GM11168 (cell line): ENCODE data around the gene KRTAP25-1.

ENCODE experiments used
- in situ Hi-C: fragments of 300-500 bp; cut with MboI; formaldehyde crosslinking; loops from one replicate; pipeline ENCODE4 v1.12.0; 2022; ENCODE audit warnings: low sequenced_read_pairs; ENCODE audit not compliant: unreplicated experiment

KRTAP25-1 gene

GRCh38 chr21:30289215-30289614 is at the start of gene KRTAP25-1:
TSS of gene KRTAP25-1 (minus strand) at chr21:30289514. CDS start at chr21:30289490, 24 bp downstream.
- in situ Hi-C loops = no loop called here

GRCh38 chr21:30338717-30339116 is 49.4 kb upstream of the KRTAP25-1 start:
- in situ Hi-C loops = no loop called here

GRCh38 chr21:30337772-30338171 is 48.5 kb upstream of the KRTAP25-1 start:
- in situ Hi-C loops = no loop called here

- in situ Hi-C loops = no loop called here
Measured at GRCh38 chr21:30337276-30337744, 48.0 kb upstream of the KRTAP25-1 start, which contains the start of gene KRTAP27-1. TSS of gene KRTAP27-1 (minus strand) at chr21:30337694. CDS start at chr21:30337668, 26 bp downstream.

GRCh38 chr21:30336596-30336995 is 47.3 kb upstream of the KRTAP25-1 start:
- in situ Hi-C loops = no loop called here

- in situ Hi-C loops = no loop called here
Measured at GRCh38 chr21:30333736-30334135, 44.4 kb upstream of the KRTAP25-1 start.

GRCh38 chr21:30332681-30333080 is 43.4 kb upstream of the KRTAP25-1 start:
- in situ Hi-C loops = no loop called here

- in situ Hi-C loops = no loop called here
Measured at GRCh38 chr21:30329203-30329875, 40.0 kb upstream of the KRTAP25-1 start.

- in situ Hi-C loops = no loop called here
Measured at GRCh38 chr21:30326390-30326789, 37.1 kb upstream of the KRTAP25-1 start.

- in situ Hi-C loops = no loop called here
Measured at GRCh38 chr21:30320215-30320614, 30.9 kb upstream of the KRTAP25-1 start, which contains the start of gene KRTAP26-1. TSS of gene KRTAP26-1 (minus strand) at chr21:30320315. CDS start at chr21:30320035, 280 bp downstream.

- in situ Hi-C loops = no loop called here
Measured at GRCh38 chr21:30315701-30316100, 26.4 kb upstream of the KRTAP25-1 start.

- in situ Hi-C loops = no loop called here
Measured at GRCh38 chr21:30306884-30307283, 17.6 kb upstream of the KRTAP25-1 start.

GRCh38 chr21:30305136-30305535 is 15.8 kb upstream of the KRTAP25-1 start:
- in situ Hi-C loops = no loop called here

- in situ Hi-C loops = no loop called here
Measured at GRCh38 chr21:30282850-30283249, 6.5 kb downstream of the KRTAP25-1 start, which contains the start of gene KRTAP24-1. TSS of gene KRTAP24-1 (minus strand) at chr21:30282950. CDS start at chr21:30282932, 18 bp downstream.

GRCh38 chr21:30271611-30272010 is 17.7 kb downstream of the KRTAP25-1 start:
- in situ Hi-C loops = no loop called here

GRCh38 chr21:30271156-30271555 is 18.2 kb downstream of the KRTAP25-1 start:
- in situ Hi-C loops = no loop called here

- in situ Hi-C loops = no loop called here
Measured at GRCh38 chr21:30269803-30270530, 19.3 kb downstream of the KRTAP25-1 start.

- in situ Hi-C loops = no loop called here
Measured at GRCh38 chr21:30268608-30269197, 20.6 kb downstream of the KRTAP25-1 start.

GRCh38 chr21:30257773-30258172 is 31.5 kb downstream of the KRTAP25-1 start:
- in situ Hi-C loops = no loop called here

GRCh38 chr21:30256100-30256499 is 33.2 kb downstream of the KRTAP25-1 start:
- in situ Hi-C loops = no loop called here

- in situ Hi-C loops = no loop called here
Measured at GRCh38 chr21:30255679-30256078, 33.6 kb downstream of the KRTAP25-1 start.
